ENCODE data around the gene SPDEF. TPM values are rescaled to one million over a fixed set of nuclear protein-coding genes. Genes with fewer than 3 reads are reported as not detected.

SPDEF gene
- total and polyA plus RNA-seq, 2 experiments from 2014 or later: 0.69 TPM; not detected in 1

GRCh38 chr6:34491091-34491430 is 65.1 kb downstream of the SPDEF start (continued):
- TF ChIP-seq CTCF (conservative IDR thresholded peaks at IDR 0.05; ENCODE audit: low read depth in 2 of 2): no peak
- TF ChIP-seq NANOG (IDR thresholded peaks at IDR 0.05; ENCODE audit: borderline replicate concordance): no peak
- no peak for TF ChIP-seq ETS1 (IDR thresholded peaks at IDR 0.05)
- TF ChIP-seq STAT1 (IDR thresholded peaks at IDR 0.05; ENCODE audit: unreplicated experiment): no peak
- TF ChIP-seq ZNF331 (CRISPR knock-in tag; IDR thresholded peaks at IDR 0.05; ENCODE audit: low read depth): no peak

GRCh38 chr6:34490390-34491090 is 65.6 kb downstream of the SPDEF start:
- peak; percentile 28 for DNase-seq (ENCODE audit: low spot score)

More at GRCh38 chr6:34490390-34491090, 65.6 kb downstream of the SPDEF start:
- Histone ChIP-seq H3K4me2 (no peak overlapping the region), H3K27ac (ENCODE audit: low read depth) (no peak overlapping the region), H3K36me3 (ENCODE audit: insufficient read depth) (no peaks in the 10 kb centered on the region), H3K79me2 (replicated peaks; ENCODE audit: insufficient read depth) (no peaks in the 10 kb centered on the region), H2AFZ (no peak overlapping the region; the same call in 1 of the 2 replicates), H3F3A (replicated peaks; ENCODE audit: low read depth) (no peaks in the 10 kb centered on the region), H3K27me3 (ENCODE audit: insufficient read depth) (no peaks in the 10 kb centered on the region), H3K4me3 (no peak overlapping the region), H3K4me1 (ENCODE audit: insufficient read depth) (peaks cover 3% of the 10 kb centered on the region; the same call in 1 of the 2 replicates), H4K20me1 (replicated peaks; ENCODE audit: insufficient read depth) (no peaks in the 10 kb centered on the region), H3K9me2 (ENCODE audit: insufficient read depth) (no peaks in the 10 kb centered on the region)
- no peak for TF ChIP-seq EZH2phosphoT487 (IDR thresholded peaks at IDR 0.05; ENCODE audit: unreplicated experiment)
- TF ChIP-seq CTCF (conservative IDR thresholded peaks at IDR 0.05; ENCODE audit: low read depth in 2 of 2): peak in 1 of 2 experiments; percentile 34; a peak in 2 of 4 replicates
- no peaks in the 10 kb centered on the region; the same call in 2 of the 3 replicates for H3K9me3 Mint-ChIP-seq
- H3K4me3 Mint-ChIP-seq: no peak overlapping the region
- peak overlapping the region; percentile 78 for H3K27ac Mint-ChIP-seq
- ATAC-seq: peak; percentile 46
- peaks cover 4% of the 10 kb centered on the region for H3K27me3 Mint-ChIP-seq (ENCODE audit: insufficient read depth, low read depth, poor library complexity)
- peaks cover 10% of the 10 kb centered on the region for H3K4me1 Mint-ChIP-seq
- no peaks in the 10 kb centered on the region for H3K36me3 Mint-ChIP-seq (ENCODE audit: low read depth)
